Measurements from ENCODE around the gene TNP2. TPM values are rescaled to one million over a fixed set of nuclear protein-coding genes. Genes with fewer than 3 reads are reported as not detected.

Gene TNP2
- total RNA-seq, 1 donor from 2014 or later, result not detected

DNA sequence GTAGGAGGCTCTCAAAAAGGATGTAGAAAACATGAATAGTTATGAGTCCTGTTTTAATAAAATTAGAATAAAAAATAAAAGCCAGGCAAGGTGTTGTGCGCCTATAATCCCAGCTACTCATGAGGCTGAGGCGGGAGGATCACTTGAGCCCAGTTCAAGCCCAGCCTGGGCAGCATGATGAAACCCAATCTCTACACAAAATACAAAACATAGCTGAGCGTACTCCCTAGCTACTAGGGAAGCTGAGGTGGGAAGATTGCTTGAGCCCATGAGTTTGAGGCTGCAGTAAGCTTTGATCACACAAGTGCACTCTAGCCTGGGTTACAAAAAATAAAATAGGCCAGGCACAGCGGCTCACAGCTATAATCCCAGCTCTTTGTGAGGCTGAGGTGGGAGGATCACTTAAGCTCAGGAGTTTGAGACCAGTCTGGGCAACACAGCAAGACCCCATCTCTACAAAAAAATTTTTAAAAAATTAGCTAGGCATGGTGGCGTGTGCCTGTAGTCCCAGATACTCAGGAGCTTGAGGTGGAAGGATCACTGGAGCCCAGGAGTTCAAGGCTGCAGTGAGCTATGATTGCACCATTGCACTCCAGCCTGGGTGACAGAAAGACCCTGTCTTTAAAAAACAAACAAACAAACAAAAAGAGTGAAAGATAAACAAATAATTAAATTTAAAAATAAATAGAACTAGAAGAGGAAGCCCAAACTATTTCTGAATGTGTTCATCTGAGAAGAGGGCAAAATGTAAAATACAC, 29.2 kb upstream of the TNP2 start:
- TF ChIP-seq, protein P1, sequence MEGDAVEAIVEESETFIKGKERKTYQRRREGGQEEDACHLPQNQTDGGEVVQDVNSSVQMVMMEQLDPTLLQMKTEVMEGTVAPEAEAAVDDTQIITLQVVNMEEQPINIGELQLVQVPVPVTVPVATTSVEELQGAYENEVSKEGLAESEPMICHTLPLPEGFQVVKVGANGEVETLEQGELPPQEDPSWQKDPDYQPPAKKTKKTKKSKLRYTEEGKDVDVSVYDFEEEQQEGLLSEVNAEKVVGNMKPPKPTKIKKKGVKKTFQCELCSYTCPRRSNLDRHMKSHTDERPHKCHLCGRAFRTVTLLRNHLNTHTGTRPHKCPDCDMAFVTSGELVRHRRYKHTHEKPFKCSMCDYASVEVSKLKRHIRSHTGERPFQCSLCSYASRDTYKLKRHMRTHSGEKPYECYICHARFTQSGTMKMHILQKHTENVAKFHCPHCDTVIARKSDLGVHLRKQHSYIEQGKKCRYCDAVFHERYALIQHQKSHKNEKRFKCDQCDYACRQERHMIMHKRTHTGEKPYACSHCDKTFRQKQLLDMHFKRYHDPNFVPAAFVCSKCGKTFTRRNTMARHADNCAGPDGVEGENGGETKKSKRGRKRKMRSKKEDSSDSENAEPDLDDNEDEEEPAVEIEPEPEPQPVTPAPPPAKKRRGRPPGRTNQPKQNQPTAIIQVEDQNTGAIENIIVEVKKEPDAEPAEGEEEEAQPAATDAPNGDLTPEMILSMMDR (IDR thresholded peaks at IDR 0.05), result no peak
- H3K27ac Mint-ChIP-seq (ENCODE audit: unreplicated experiment), result peak overlapping the region; percentile 32
- peaks cover 34% of the 10 kb centered on the region for H3K4me1 Mint-ChIP-seq (ENCODE audit: low read depth)
- no peaks in the 10 kb centered on the region for H3K36me3 Mint-ChIP-seq (ENCODE audit: low read depth)
- no peaks in the 10 kb centered on the region for H3K27me3 Mint-ChIP-seq (ENCODE audit: low read depth)
- no peak for DNase-seq (ENCODE audit: low spot score)
- H3K4me3 Mint-ChIP-seq (ENCODE audit: unreplicated experiment), result no peak overlapping the region
- no peaks in the 10 kb centered on the region for H3K9me3 Mint-ChIP-seq (ENCODE audit: low read depth)

DNA sequence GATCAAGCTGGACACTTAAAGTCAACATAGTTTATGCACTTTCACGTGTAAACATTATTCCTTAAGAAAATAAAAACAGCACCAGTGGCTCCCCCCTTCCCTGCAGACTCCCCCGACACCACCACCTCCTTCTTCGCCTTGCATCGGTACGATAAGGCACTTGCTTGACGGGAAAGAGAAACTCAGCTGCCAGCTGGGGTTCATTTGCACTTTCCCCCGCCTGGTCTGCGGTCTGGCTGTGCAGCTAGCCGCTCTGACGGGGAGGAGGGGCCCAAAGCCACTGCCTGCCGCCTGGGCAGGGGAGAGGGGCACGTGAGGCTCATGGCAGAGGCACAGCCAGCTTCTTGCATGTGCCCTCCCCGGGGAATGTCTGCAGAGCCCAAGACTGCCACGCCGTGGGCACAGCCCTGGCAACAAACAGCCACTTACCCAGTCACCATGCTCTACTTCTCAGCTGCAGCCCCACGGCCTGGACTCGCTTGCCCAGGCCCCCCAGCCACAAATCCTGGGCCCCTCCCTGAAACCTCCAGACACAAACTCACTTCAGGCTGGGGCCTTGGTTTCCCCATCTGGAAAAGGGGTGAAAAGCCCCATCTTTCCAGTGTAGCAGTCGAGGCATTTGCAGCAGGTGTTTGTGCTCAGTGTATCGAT, 28.5 kb upstream of the TNP2 start:
- no peaks in the 10 kb centered on the region for H3K27me3 Mint-ChIP-seq (ENCODE audit: low read depth)
- H3K4me3 Mint-ChIP-seq (ENCODE audit: unreplicated experiment), result peak overlapping the region; percentile 33
- H3K4me1 Mint-ChIP-seq (ENCODE audit: low read depth), result peaks cover 31% of the 10 kb centered on the region
- DNase-seq (ENCODE audit: low spot score), result no peak
- H3K36me3 Mint-ChIP-seq (ENCODE audit: low read depth), result no peaks in the 10 kb centered on the region
- H3K9me3 Mint-ChIP-seq (ENCODE audit: low read depth), result no peaks in the 10 kb centered on the region
- TF ChIP-seq, protein P1 (IDR thresholded peaks at IDR 0.05), result peak; percentile 54
- peak overlapping the region; percentile 78 for H3K27ac Mint-ChIP-seq (ENCODE audit: unreplicated experiment)

DNA sequence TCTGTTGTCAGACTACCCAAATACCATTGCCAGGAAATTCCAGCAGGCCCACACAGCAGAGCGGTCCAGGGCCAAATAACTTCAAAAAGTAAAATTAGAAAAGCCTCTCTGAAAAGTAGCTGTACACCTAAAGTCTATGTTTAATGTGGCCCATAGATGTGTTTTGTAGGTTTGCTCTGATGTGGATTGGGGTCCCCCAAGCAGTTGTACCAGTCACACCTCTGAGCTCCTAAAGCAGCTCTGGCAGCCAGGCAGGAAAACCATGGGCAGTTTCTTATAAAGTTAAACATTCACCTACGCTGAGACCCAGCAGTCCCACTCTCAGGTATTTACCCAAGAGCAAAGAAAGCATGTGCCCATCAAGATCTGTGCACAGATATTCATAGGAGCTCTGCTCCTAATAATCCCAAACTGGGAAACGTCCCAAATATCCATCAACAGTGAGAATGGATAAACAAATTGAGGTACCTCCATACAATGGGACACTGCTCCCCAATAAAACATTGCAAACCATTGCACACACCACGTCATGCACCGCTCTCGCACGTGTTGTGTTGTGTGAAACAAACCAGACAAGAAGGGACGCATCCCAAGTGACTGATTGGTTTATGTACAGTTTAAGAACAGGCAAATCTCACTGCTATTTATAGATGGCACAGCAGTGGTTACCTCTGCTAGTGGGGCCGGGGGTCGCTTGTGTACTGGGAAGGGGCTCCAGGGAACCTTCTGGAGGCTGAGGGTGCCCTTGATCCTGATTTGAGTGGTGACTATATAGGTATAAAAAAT, 27.8 kb upstream of the TNP2 start:
- H3K27me3 Mint-ChIP-seq (ENCODE audit: low read depth), result no peaks in the 10 kb centered on the region
- DNase-seq (ENCODE audit: low spot score), result no peak
- H3K4me1 Mint-ChIP-seq (ENCODE audit: low read depth), result peaks cover 31% of the 10 kb centered on the region
- TF ChIP-seq, protein P1 (IDR thresholded peaks at IDR 0.05), result no peak
- H3K4me3 Mint-ChIP-seq (ENCODE audit: unreplicated experiment), result peak overlapping the region; percentile 33
- H3K9me3 Mint-ChIP-seq (ENCODE audit: low read depth), result no peaks in the 10 kb centered on the region
- no peaks in the 10 kb centered on the region for H3K36me3 Mint-ChIP-seq (ENCODE audit: low read depth)
- H3K27ac Mint-ChIP-seq (ENCODE audit: unreplicated experiment), result no peak overlapping the region

DNA sequence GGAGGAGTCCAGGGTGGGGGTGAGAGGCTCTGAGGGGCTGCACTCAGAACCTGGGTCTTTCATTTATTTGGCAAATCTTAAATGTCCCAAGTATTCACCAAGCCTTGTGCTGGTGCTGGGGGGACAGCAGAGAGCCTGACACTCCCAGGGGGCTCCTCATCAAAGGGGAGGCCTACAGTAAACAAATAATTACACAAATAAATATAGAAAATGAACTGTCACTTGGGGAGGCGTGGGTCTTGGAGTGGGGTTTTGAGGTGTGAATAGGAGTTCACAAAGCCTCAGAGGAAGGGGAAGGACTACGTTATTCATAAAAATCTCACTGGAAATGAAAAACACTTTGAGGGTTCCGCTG, 27.2 kb upstream of the TNP2 start:
- Mint-ChIP-seq H3K27ac (ENCODE audit: unreplicated experiment) (no peak overlapping the region), H3K36me3 (ENCODE audit: low read depth) (no peaks in the 10 kb centered on the region), H3K9me3 (ENCODE audit: low read depth) (no peaks in the 10 kb centered on the region), H3K27me3 (ENCODE audit: low read depth) (no peaks in the 10 kb centered on the region), H3K4me3 (ENCODE audit: unreplicated experiment) (no peak overlapping the region), H3K4me1 (ENCODE audit: low read depth) (peaks cover 29% of the 10 kb centered on the region)
- TF ChIP-seq, protein P1 (IDR thresholded peaks at IDR 0.05), result no peak
- DNase-seq (ENCODE audit: low spot score), result no peak

DNA sequence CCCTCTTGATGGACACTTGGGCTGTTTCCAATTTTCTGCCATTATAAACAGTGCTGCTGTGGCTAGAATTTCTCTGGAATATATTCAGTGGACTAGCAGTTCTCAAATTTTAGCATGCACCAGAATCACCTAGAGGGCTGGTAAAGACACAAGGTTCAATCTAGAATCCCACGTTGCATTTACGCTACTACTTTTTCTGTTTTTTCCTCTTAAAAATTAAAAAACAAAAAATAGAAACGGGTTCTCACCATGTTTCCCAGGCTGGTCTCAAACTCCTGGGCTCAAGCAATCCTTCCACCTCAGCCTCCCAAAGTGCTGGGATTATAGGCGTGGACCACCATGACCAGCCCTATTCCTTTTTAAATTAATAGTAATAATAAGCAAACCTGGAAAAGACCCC, 26.5 kb upstream of the TNP2 start:
- Mint-ChIP-seq H3K27ac (ENCODE audit: unreplicated experiment) (no peak overlapping the region), H3K4me1 (ENCODE audit: low read depth) (peaks cover 29% of the 10 kb centered on the region), H3K4me3 (ENCODE audit: unreplicated experiment) (no peak overlapping the region), H3K9me3 (ENCODE audit: low read depth) (no peaks in the 10 kb centered on the region), H3K27me3 (ENCODE audit: low read depth) (no peaks in the 10 kb centered on the region), H3K36me3 (ENCODE audit: low read depth) (no peaks in the 10 kb centered on the region)
- TF ChIP-seq, protein P1 (IDR thresholded peaks at IDR 0.05), result no peak
- no peak for DNase-seq (ENCODE audit: low spot score)
